Body of pancreas (tissue), 4 donors: Measurements from ENCODE around the gene ACOX3. TPM values are rescaled to one million over a fixed set of nuclear protein-coding genes. Genes with fewer than 3 reads are reported as not detected.
A peak's percentile ranks its signal among the peaks of the same experiment; 100 is the strongest.

Experiments
- ATAC-seq: fragments of 150-250 bp; one replicate; pipeline ENCODE4 v1.9.1; 2016
- DNase-seq, 4 donors: peaks; one replicate each; pipeline ENCODE4 v3.0.0-alpha.2; 2019
- H3K27ac ChIP-seq, 4 donors: fragments of 200-600 bp; sonication (generic); 1 replicate in 3 of 4; 2 replicates in 1 of 4; pipeline versions ENCODE4 v1.5.1 to v1.6.1; 2016 to 2019; ENCODE audit warnings: mild to moderate bottlenecking in 1 of 4, mixed read lengths in 1 of 4, moderate library complexity in 1 of 4
- H3K27me3 ChIP-seq, 2 donors: fragments of 200-600 bp; sonication (generic); one replicate each; pipeline ENCODE4 v1.6.0; 2016; ENCODE audit warnings: mild to moderate bottlenecking in 1 of 2
- H3K36me3 ChIP-seq, 2 donors: fragments of 200-600 bp; sonication (generic); replicated peaks in 1 of 2; 2 replicates each; pipeline ENCODE4 v1.5.1; 2016; ENCODE audit warnings: low read depth in 2 of 2; ENCODE audit not compliant: insufficient read depth in 1 of 2
- H3K4me1 ChIP-seq: fragments of 200-600 bp; sonication (generic); one replicate; pipeline ENCODE4 v1.6.0; 2016
- H3K4me3 ChIP-seq, 2 donors: fragments of 200-600 bp; sonication (generic); 1 replicate in 1 of 2; 2 replicates in 1 of 2; pipeline ENCODE4 v1.5.1; 2016 to 2019
- H3K9me3 ChIP-seq, 3 donors: fragments of 200-600 bp; sonication (generic); 1 replicate in 2 of 3; 2 replicates in 1 of 3; pipeline ENCODE4 v1.5.1; 2016
- CTCF ChIP-seq, 7 experiments: fragments of 450-650 bp in 4 of 7; fragments of 200-600 bp in 3 of 7; sonication (generic) in 3 of 7; IDR thresholded peaks; one replicate each; pipeline ENCODE4 v1.5.1; 2016 to 2019; ENCODE audit warnings: antibody characterized with exemption in 7 of 7
- POLR2A ChIP-seq, 3 donors: fragments of 450-650 bp; IDR thresholded peaks; one replicate each; pipeline ENCODE4 v1.6.1; 2016; ENCODE audit warnings: antibody characterized with exemption in 3 of 3, mild to moderate bottlenecking in 2 of 3
- WGBS, 2 donors: methylation state at CpG; one replicate each; pipeline ENCODE4 v1.1.5; 2017; 5-methylcytosine and 5-hydroxymethylcytosine counted together
- intact Hi-C: fragments of 100-400 bp; cut with DNase I; formaldehyde crosslinking; loops from one replicate; pipeline ENCODE4 v1.15.1; 2023
- total RNA-seq, 2 donors: library from RNA; depleted of rRNA; stranded (reverse); fragments of >200 nt; gene quantifications; one replicate each; pipeline ENCODE4 v1.1.0, GENCODE V29; 2016

ACOX3 gene
- total RNA-seq, 2 donors from 2014 or later, result 18.4 to 23.4 TPM

GRCh38 chr4:8434251-8435073, 6.1 kb downstream of the ACOX3 start:
- TF ChIP-seq POLR2A (IDR thresholded peaks at IDR 0.05) (no peak), CTCF (IDR thresholded peaks at IDR 0.05) (no peak)
- WGBS, 2 donors, result 76 to 80% methylated on average over 18 to 21 of the region's 21 CpGs
- Histone ChIP-seq H3K36me3 (no peaks in the 10 kb centered on the region), H3K4me3 (no peak overlapping the region), H3K4me1 (peaks cover 50% of the 10 kb centered on the region), H3K9me3 (no peaks in the 10 kb centered on the region), H3K27ac (peak overlapping the region in 1 of 4 donors; percentile 76), H3K27me3 (no peaks in the 10 kb centered on the region)
- DNase-seq (no peak), ATAC-seq (no peak)
- intact Hi-C loops, result no loop called here

- peaks cover 44% of the 10 kb centered on the region for H3K4me1 ChIP-seq
- H3K4me3 ChIP-seq, result no peak overlapping the region
- TF ChIP-seq CTCF (IDR thresholded peaks at IDR 0.05), result no peak
- TF ChIP-seq POLR2A (IDR thresholded peaks at IDR 0.05), result no peak
- no peaks in the 10 kb centered on the region for H3K27me3 ChIP-seq
- no peak overlapping the region for H3K27ac ChIP-seq
- ATAC-seq, result no peak
- no peaks in the 10 kb centered on the region for H3K9me3 ChIP-seq
- DNase-seq, result no peak
- intact Hi-C loops, result no loop called here
- H3K36me3 ChIP-seq, result no peaks in the 10 kb centered on the region
- 54 to 67% methylated on average over 5 of the region's 5 CpGs for WGBS, 2 donors
Observed at GRCh38 chr4:8433136-8433535, 7.4 kb downstream of the ACOX3 start.

GRCh38 chr4:8431553-8431952, 9.0 kb downstream of the ACOX3 start:
- ATAC-seq, result no peak
- H3K4me1 ChIP-seq, result peaks cover 43% of the 10 kb centered on the region
- H3K9me3 ChIP-seq, result no peaks in the 10 kb centered on the region

GRCh38 chr4:8428288-8429097, 12.0 kb downstream of the ACOX3 start:
- DNase-seq (peak; percentile 91 to 96 (median 93)), ATAC-seq (peak; percentile 96)
- H3K4me1 ChIP-seq, result peaks cover 30% of the 10 kb centered on the region
- TF ChIP-seq POLR2A (IDR thresholded peaks at IDR 0.05), result peak; percentile 82 to 88 (median 87)
- TF ChIP-seq CTCF (IDR thresholded peaks at IDR 0.05), result peak in 6 of 7 experiments; percentile 5 to 43 (median 22)
- H3K27me3 ChIP-seq, result no peaks in the 10 kb centered on the region
- peak overlapping the region; percentile 78 to 94 (median 81) for H3K27ac ChIP-seq
- H3K4me3 ChIP-seq, result peak overlapping the region; percentile 86 to 93
- 4 to 15% methylated on average over 4 to 45 of the region's 56 CpGs for WGBS, 2 donors
- intact Hi-C loops, result no loop called here
- H3K9me3 ChIP-seq, result no peaks in the 10 kb centered on the region
- H3K36me3 ChIP-seq, result no peaks in the 10 kb centered on the region

More at GRCh38 chr4:8431553-8431952, 9.0 kb downstream of the ACOX3 start:
- DNase-seq, result no peak
- no peaks in the 10 kb centered on the region for H3K27me3 ChIP-seq
- H3K4me3 ChIP-seq, result no peak overlapping the region
- H3K36me3 ChIP-seq, result no peaks in the 10 kb centered on the region
- no peak overlapping the region for H3K27ac ChIP-seq
- intact Hi-C loops, result no loop called here
- 61 to 81% methylated on average over 5 of the region's 5 CpGs for WGBS, 2 donors
- TF ChIP-seq CTCF (IDR thresholded peaks at IDR 0.05) (no peak), POLR2A (IDR thresholded peaks at IDR 0.05) (no peak)
